AG10803 (cell line): ENCODE results near the gene TNFAIP8.

Source experiments
- DNase-seq: peaks from one replicate; pipeline ENCODE4 v3.0.0; 2010; ENCODE audit warnings: low read depth
- H3K4me3 ChIP-seq: 2 replicates; pipeline ENCODE4 v1.5.1; 2011; ENCODE audit warnings: mild to moderate bottlenecking, low read length, control low read depth
- CTCF ChIP-seq: conservative IDR thresholded peaks from 2 replicates; pipeline ENCODE4 v1.5.1; 2011; ENCODE audit warnings: mild to moderate bottlenecking, low read length, control low read depth, inconsistent platforms

Gene TNFAIP8

GRCh38 chr5:119328753-119329602, 26.8 kb upstream of the TNFAIP8 start:
- DNase-seq: peak; percentile 78
- TF ChIP-seq CTCF: no peak
- H3K4me3 ChIP-seq: no peak overlapping the region

- DNase-seq: no peak
Measured at GRCh38 chr5:119329666-119330065, 26.2 kb upstream of the TNFAIP8 start.

GRCh38 chr5:119330367-119331183, 25.2 kb upstream of the TNFAIP8 start:
- DNase-seq: no peak
- H3K4me3 ChIP-seq: no peak overlapping the region
- no peak for TF ChIP-seq CTCF

More at GRCh38 chr5:119329666-119330065, 26.2 kb upstream of the TNFAIP8 start:
- TF ChIP-seq CTCF: no peak
- H3K4me3 ChIP-seq: no peak overlapping the region

- DNase-seq: no peak
- no peak for TF ChIP-seq CTCF
- no peak overlapping the region for H3K4me3 ChIP-seq
Measured at GRCh38 chr5:119331566-119332095, 24.2 kb upstream of the TNFAIP8 start.

- no peak overlapping the region for H3K4me3 ChIP-seq
- no peak for TF ChIP-seq CTCF
- no peak for DNase-seq
Measured at GRCh38 chr5:119332208-119332607, 23.6 kb upstream of the TNFAIP8 start.

- no peak for TF ChIP-seq CTCF
- H3K4me3 ChIP-seq: no peak overlapping the region
- no peak for DNase-seq
Measured at GRCh38 chr5:119332978-119333401, 22.8 kb upstream of the TNFAIP8 start.
